ENCODE measurements around the gene CDK4.

Gene CDK4

DNA sequence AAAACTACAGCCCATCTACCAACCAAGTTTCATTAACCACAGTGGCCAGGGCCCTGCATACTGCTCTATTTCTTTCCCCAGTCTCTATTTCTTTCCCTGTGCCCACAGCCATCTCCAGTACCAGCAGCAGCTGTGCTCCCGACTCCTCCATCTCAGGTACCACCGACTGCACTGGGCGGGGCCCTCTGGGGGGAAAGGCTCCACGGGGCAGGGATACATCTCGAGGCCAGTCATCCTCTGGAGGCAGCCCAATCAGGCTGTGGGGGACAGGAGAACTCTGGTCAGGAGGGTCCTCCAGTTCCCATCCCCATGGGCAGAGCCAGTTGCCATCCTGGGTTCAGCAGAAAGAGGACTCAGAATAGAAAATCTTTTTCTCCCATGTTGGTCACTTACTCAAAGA lies 3.0 kb downstream of the CDK4 start:
- H3K27ac ChIP-seq: peak overlapping the region; percentile 26
- ChIA-PET POLR2A (ENCODE audit: low non-redundant PET) (no interaction called here), CTCF (interaction anchor here (0.7 kb wide), 1 partner anchor 1295 kb away, joined by 9 read pairs; no protein-coding TSS in a partner anchor)
- TF ChIP-seq CTCF (conservative IDR thresholded peaks at IDR 0.05; ENCODE audit: low read depth): no peak
- no peak for DNase-seq (ENCODE audit: low spot score)

DNA sequence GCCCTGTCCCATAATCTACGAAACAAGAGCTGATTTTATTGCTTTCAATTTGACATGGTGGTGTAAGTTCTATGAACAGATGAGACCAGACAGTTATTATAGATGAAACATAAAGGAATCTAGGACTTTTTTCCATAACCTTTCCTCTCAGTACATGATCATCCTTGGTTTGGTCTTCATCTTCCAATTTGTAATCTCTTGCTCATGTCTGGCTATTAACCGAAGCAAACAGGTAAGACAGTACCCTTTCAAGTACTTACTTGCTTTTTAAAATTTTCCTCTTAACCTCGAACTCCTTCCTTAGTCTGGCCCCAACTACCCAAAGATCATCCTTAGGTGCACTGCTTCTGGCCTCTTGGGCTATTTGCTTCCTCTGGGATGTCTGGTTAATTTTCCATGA lies 6.1 kb downstream of the CDK4 start:
- TF ChIP-seq CTCF (conservative IDR thresholded peaks at IDR 0.05; ENCODE audit: low read depth): no peak
- POLR2A ChIA-PET (ENCODE audit: low non-redundant PET): no interaction called here
- no peak for DNase-seq (ENCODE audit: low spot score)
- CTCF ChIA-PET: interaction anchor here (2.5 kb wide), 1 partner anchor 20 kb away, joined by 14 read pairs; no protein-coding TSS in a partner anchor
- peak overlapping the region; percentile 92 for H3K27ac ChIP-seq

DNA sequence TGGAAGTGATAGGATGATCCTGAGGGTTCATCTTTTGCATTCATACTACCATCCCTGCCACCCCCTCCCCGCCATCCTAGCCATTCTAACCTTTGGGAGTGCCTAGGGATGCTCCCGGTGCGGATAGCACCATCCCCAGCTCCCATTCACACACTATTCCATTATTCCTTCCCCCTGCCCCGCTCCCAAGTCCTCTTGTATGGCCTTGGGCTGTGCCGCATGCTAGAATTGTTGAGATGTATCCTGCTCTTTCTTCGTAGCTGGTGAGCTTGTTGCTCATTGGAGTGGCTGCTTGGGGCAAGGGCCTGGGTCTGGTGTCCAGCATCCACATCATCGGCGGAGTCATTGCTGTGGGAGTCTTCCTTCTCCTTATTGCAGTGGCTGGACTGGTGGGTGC lies 6.6 kb downstream of the CDK4 start:
- no peak for TF ChIP-seq CTCF (conservative IDR thresholded peaks at IDR 0.05; ENCODE audit: low read depth)
- ChIA-PET POLR2A (ENCODE audit: low non-redundant PET) (no interaction called here), CTCF (interaction anchor here (0.5 to 2.5 kb wide), 2 partner anchors 19 to 112 kb away, joined by 3 to 14 read pairs; no protein-coding TSS in a partner anchor)
- H3K27ac ChIP-seq: peak overlapping the region; percentile 92
- DNase-seq (ENCODE audit: low spot score): no peak

GRCh38 chr12:57744777-57745484 lies 7.2 kb downstream of the CDK4 start, which contains the start of gene TSPAN31:
Gene TSPAN31, plus strand, starts transcription at chr12:57745039. Its CDS starts 116 bp downstream, at chr12:57745155.
- ChIA-PET CTCF (interaction anchor here (0.5 to 2.5 kb wide), 3 partner anchors 19 to 111 kb away, joined by 3 to 14 read pairs (median 3); no protein-coding TSS in a partner anchor), POLR2A (ENCODE audit: low non-redundant PET) (interaction anchor here (0.5 to 0.7 kb wide), 3 partner anchors 88 to 227 kb away, joined by 5 read pairs; no protein-coding TSS in a partner anchor)
- TF ChIP-seq CTCF (conservative IDR thresholded peaks at IDR 0.05; ENCODE audit: low read depth): no peak

DNA sequence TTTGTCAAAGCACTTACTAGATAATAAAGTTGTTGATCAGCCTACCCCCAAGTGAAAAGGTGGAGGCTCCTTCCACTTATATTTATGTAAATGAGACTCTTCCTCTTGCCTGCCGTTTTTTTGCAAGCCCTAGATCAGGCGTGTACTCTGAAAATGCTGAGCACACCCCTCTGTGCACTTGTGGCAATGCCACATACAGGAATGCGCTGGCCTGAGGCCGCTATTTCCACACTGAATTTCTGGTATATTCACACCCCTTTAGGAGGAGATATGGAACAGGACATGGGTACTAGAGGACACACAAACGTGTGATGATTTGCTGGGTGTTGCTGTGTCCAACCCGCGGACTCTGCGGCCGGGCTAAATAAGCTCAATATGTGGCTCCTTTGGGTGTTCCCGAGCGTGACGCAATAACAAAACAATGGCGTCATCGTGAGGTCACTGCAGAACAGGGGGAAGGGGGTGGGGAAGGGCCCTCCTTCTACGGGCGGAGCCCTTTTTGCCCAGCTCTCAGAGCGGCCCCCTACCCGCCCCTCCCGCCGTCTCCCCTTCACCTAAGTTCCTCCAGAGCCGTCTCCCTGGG lies 7.8 kb downstream of the CDK4 start:
- H3K27ac ChIP-seq: peak overlapping the region; percentile 92
- ChIA-PET CTCF (interaction anchor here (0.7 to 2.5 kb wide), 3 partner anchors 18 to 56 kb away, joined by 3 to 14 read pairs (median 4); no protein-coding TSS in a partner anchor), POLR2A (ENCODE audit: low non-redundant PET) (interaction anchor here (0.5 to 0.7 kb wide), 3 partner anchors 89 to 226 kb away, joined by 5 read pairs; no protein-coding TSS in a partner anchor)
- no peak for TF ChIP-seq CTCF (conservative IDR thresholded peaks at IDR 0.05; ENCODE audit: low read depth)
- peak; percentile 88 for DNase-seq (ENCODE audit: low spot score)

More at GRCh38 chr12:57744777-57745484, 7.2 kb downstream of the CDK4 start, which contains the start of gene TSPAN31:
- peak within 1 kb of the TSS; percentile 92 for H3K27ac ChIP-seq
- peak; percentile 97 for DNase-seq (ENCODE audit: low spot score)

DNA sequence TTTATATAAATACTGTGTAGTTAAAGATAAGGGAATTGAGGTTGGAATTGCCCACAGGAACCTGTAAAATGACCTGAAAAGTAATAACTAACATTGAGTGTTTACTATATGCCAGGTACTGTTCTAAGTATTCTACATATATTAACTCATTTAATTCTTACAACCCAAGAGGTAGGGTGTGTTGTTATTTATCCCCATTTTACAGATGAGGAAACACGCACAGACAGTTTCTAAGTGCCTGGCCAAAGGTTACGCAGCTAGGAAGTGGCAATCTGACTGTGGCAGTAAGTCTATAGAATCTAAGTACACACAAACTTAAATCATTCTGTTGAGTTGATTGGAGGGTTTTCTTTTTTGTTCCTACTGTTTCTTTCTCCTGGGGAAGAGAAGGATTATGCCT lies 8.3 kb downstream of the CDK4 start:
- no peak for TF ChIP-seq CTCF (conservative IDR thresholded peaks at IDR 0.05; ENCODE audit: low read depth)
- ChIA-PET POLR2A (ENCODE audit: low non-redundant PET) (no interaction called here), CTCF (interaction anchor here (0.7 to 2.5 kb wide), 2 partner anchors 18 to 43 kb away, joined by 4 to 14 read pairs; no protein-coding TSS in a partner anchor)
- no peak overlapping the region for H3K27ac ChIP-seq
- no peak for DNase-seq (ENCODE audit: low spot score)
